ACC112 (cell line): ENCODE results near the gene CDYL2.

Source experiments
- H2AFZ ChIP-seq: fragments of 200-600 bp; sonication (generic); one replicate; pipeline ENCODE4 v1.6.0; 2017; ENCODE audit warnings: antibody characterized with exemption, low read length; ENCODE audit not compliant: unreplicated experiment
- H3K27ac ChIP-seq: fragments of 200-600 bp; sonication (generic); 2 replicates; pipeline ENCODE4 v1.5.1; 2014; ENCODE audit warnings: low read depth, mild to moderate bottlenecking, antibody characterized with exemption, low read length, moderate library complexity
- H3K27me3 ChIP-seq: fragments of 200-600 bp; sonication (generic); 2 replicates; pipeline ENCODE4 v1.6.1; 2014; ENCODE audit warnings: mild to moderate bottlenecking, antibody characterized with exemption, low read length, moderate library complexity, mixed read lengths; ENCODE audit not compliant: insufficient read depth
- H3K36me3 ChIP-seq: fragments of 200-600 bp; sonication (generic); 2 replicates; pipeline ENCODE4 v1.6.1; 2016; ENCODE audit warnings: mild to moderate bottlenecking, antibody characterized with exemption, low read length, moderate library complexity, mixed read lengths; ENCODE audit not compliant: insufficient read depth
- H3K4me1 ChIP-seq: fragments of 200-600 bp; sonication (generic); one replicate; pipeline ENCODE4 v1.6.1; 2016; ENCODE audit warnings: low read length, mixed read lengths; ENCODE audit not compliant: insufficient read depth, unreplicated experiment, control insufficient read depth
- H3K4me3 ChIP-seq: fragments of 200-600 bp; sonication (generic); 2 replicates; pipeline ENCODE4 v1.5.1; 2014; ENCODE audit warnings: mild to moderate bottlenecking, low read depth, low read length
- H3K79me2 ChIP-seq: fragments of 200-600 bp; sonication (generic); one replicate; pipeline ENCODE4 v1.6.0; 2016; ENCODE audit warnings: low read length; ENCODE audit not compliant: control insufficient read depth, unreplicated experiment, insufficient read depth

CDYL2 gene

DNA sequence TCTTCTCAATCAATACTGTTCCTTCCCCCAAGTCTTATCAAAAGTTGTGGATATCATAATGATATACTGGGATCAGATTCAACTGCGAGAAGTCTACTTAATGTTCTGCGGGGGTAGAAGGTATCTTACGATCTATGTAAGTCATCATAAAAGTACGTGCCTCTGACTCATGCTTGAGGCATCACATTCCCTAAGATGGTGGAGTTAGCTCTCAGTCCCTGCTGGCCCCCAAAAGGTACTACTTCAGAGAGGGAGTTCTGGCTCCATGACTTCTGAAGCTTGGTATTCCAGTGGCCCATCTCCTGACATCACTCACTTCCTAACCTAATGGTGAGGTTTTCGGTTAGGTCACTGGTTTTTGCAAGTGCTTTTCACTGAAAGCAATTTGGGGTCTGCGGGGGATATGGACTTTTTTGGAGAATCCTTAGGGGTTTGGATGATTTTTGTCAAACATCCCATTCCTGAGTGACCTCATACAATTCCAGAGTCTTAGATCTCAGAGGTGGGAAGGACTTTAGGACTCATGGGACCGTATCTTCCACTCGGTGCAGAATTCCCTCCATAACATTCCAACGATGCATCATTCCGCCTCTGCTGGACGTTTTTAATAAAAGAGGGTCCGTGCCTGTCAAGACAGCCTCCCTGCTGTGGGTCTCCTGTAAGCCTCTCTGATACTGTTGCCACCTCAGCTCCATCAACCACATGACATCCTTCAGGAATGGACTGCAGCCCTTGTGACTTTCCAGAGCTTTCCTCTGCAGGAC is 189.3 kb downstream of the CDYL2 start:
- Histone ChIP-seq H3K4me3 (no peak overlapping the region), H3K27ac (no peak overlapping the region), H3K27me3 (no peaks in the 10 kb centered on the region), H3K36me3 (no peaks in the 10 kb centered on the region), H2AFZ (no peak overlapping the region), H3K79me2 (no peaks in the 10 kb centered on the region), H3K4me1 (no peaks in the 10 kb centered on the region)

DNA sequence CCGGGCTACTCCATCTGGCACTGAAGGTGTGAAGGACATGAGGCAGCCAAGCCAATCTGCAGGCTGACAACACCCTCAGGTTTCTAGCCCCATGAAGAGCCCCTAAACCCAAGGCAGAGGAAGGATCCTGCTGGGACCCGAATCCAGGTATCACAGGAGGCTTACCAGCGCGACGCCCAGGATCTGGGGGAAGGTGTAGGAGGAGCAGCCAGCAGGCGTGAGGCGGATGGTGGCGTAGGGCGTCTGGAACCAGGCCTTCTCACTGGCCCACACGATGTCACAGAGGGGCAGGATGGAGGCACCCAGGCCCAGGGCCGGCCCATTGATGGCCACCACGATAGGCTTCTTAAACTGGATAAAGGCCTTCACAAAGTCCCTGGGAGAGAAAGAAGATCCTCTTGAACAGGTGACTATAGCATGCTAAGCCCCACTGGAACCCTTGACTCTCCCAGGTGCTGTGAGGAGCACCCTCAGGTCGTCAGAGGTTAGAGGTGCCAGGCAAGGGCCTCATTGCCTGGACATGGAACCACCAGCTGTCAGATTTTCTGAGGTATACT is 191.9 kb downstream of the CDYL2 start:
- no peak overlapping the region for H3K4me3 ChIP-seq
- no peaks in the 10 kb centered on the region for H3K4me1 ChIP-seq
- no peak overlapping the region for H2AFZ ChIP-seq
- H3K27me3 ChIP-seq, result no peaks in the 10 kb centered on the region
- no peaks in the 10 kb centered on the region for H3K79me2 ChIP-seq
- H3K27ac ChIP-seq, result no peak overlapping the region
- H3K36me3 ChIP-seq, result no peaks in the 10 kb centered on the region

DNA sequence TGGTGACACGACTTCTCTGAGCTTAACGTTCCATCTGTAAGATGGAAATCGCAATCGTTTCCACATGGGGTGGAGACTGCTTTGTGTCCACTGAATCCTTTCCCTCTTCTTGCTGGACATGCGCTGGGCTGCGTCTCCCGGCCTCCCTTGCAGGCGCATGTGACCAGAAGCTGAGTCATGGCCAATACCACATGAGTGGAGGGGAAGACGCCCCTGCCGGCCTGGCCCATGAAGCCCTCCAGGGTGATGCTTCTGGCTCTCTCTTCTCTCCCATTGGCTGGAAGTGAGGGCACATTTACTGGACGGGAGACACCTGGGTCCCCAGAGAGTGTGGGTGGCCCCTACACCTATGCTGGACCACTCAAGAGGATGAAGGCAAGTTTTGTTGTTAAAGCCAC is 192.5 kb downstream of the CDYL2 start:
- Histone ChIP-seq H3K79me2 (no peaks in the 10 kb centered on the region), H3K4me3 (no peak overlapping the region), H3K36me3 (no peaks in the 10 kb centered on the region), H3K27ac (no peak overlapping the region), H2AFZ (no peak overlapping the region), H3K4me1 (no peaks in the 10 kb centered on the region), H3K27me3 (no peaks in the 10 kb centered on the region)

DNA sequence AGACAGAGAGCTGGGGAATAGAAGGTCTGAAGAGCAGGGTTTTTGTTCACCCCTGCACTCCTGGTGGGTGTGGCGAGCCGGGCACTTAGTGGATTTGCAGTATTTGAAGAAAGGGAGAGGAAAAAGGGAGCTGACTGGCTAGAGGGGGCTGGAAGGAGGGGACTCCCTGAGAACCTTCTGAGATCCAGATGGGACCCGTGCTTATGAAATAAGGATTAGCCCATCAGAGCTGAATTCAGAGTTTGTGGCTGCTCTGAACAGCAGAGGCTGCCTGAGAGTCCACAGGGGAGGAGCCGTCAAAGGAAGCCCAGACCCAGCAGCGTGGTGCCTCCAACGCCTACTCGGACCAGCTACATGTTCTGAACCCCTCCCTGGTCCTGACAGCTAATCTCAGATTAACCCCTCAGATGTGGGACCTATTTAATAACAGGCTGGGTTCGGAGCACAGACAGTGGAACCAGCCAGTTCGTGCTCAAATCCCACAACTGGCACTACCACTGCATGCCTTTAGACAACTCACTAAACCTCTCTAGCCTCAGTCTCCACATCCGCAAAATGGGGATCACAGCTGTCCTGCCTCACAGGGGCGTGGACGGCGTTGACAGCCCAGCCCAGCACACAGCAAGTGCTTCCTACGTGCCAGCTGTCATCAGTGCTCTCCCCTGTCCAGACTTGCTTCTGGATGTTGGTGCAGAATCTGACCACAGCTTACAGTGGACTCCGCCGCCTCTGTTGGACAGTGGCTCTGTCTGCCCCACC is 193.0 kb downstream of the CDYL2 start:
- Histone ChIP-seq H3K79me2 (no peaks in the 10 kb centered on the region), H3K27me3 (no peaks in the 10 kb centered on the region), H2AFZ (no peak overlapping the region), H3K4me1 (no peaks in the 10 kb centered on the region), H3K36me3 (no peaks in the 10 kb centered on the region), H3K27ac (no peak overlapping the region), H3K4me3 (no peak overlapping the region)

DNA sequence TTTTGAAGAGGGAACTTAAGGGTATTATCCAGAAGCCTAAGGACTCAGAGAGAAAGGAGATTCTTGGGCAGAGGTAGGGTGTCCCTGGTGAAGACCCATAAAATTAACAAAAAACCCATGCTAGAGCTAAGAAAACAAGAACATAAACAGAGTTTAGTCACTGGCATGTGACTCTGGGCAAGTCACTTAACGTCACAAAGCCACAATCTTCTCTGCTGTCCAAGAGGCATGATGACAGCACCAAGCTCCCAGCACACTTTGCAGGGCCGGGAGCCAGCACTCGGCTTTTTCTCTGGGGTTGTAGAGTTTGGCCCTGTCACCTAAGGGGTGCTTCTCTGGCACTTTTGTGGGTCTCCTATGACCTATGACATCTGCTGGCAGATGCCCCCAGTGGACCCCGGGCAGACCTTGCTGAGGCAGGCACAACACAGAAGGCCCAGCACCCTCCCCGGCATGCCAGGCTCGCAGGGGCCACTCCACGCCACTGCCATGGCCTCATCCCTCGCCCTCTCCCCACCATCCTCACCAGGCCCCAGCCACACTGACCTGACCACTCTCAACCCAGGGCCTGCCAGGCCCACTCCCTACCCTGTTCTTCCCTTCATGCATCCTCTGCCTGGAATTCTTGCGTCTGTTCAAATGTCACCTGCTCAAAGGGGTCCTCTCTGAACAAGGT is 193.8 kb downstream of the CDYL2 start:
- Histone ChIP-seq H3K79me2 (no peaks in the 10 kb centered on the region), H3K36me3 (no peaks in the 10 kb centered on the region), H3K27ac (no peak overlapping the region), H3K27me3 (no peaks in the 10 kb centered on the region), H3K4me1 (no peaks in the 10 kb centered on the region), H2AFZ (no peak overlapping the region), H3K4me3 (no peak overlapping the region)

DNA sequence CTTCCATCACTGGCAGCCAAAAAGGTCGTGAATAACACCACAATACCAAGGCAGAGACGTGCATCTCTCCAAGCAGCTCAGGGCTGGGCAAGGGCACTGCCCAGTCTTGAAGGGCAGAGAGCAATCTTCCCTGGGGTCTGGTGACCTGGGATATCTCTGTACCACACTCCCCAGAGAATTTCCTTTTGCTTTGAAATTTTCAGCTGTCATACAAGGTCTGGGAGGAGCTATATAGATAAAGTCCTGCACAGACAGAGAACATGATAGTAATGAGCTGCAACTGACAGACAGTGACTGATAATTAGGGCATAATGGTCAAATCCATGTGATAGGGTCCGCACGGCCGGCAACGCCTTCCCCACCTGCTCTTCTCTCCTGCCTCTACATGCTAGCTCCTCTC is 195.5 kb downstream of the CDYL2 start:
- Histone ChIP-seq H3K27me3 (no peaks in the 10 kb centered on the region), H3K27ac (no peak overlapping the region), H3K4me1 (no peaks in the 10 kb centered on the region), H3K4me3 (no peak overlapping the region), H2AFZ (no peak overlapping the region), H3K36me3 (no peaks in the 10 kb centered on the region), H3K79me2 (no peaks in the 10 kb centered on the region)

DNA sequence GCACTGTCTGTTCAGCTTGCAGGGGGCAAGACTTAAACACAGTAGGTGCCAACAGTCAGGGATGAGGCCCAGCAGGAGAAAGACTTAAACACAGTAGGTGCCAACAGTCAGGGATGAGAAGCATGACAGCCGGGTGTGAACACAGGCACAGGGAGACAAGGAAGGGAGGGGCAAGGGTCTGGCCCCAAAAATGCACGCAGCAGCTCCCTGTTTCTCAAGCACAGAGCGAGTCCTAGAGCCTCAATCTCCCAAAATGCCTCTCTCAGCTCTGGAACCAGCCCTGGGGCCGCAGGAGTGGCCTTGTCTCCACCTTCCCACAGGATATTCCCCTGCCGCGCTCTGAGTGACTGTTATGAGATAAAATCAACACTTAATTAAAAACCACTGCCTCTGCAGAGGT is 197.2 kb downstream of the CDYL2 start:
- peaks cover 4% of the 10 kb centered on the region for H3K4me1 ChIP-seq
- H3K36me3 ChIP-seq, result no peaks in the 10 kb centered on the region
- H3K27me3 ChIP-seq, result no peaks in the 10 kb centered on the region
- H3K27ac ChIP-seq, result no peak overlapping the region
- H3K79me2 ChIP-seq, result no peaks in the 10 kb centered on the region
- no peak overlapping the region for H3K4me3 ChIP-seq
- no peak overlapping the region for H2AFZ ChIP-seq

DNA sequence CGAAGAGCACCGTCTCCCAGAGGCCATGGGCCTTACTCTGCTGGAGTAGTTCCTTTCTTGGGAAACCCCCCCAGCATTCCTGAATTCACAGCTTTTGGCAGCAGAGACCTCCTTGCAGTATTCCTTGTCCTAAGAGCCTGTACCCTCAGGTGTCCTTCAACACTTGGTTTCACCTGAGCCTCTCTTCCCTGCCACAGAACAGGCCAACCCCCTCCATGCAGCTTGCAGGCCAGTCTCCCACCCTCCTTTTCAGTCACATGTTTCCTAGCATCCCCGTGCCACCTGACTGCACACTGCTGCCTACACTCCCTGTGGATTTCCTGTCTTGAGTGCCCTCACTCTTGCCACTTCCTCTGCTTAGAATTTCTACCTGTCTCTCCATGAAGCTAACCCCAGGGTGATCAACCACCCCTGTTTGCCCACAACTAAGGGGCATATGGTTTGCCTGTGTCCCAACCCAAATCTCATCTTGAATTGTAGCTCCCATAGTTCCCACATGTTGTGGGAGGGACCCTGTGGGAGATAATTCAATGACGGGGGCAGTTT is 198.1 kb downstream of the CDYL2 start:
- Histone ChIP-seq H3K36me3 (no peaks in the 10 kb centered on the region), H3K27me3 (no peaks in the 10 kb centered on the region), H2AFZ (no peak overlapping the region), H3K4me3 (no peak overlapping the region), H3K79me2 (no peaks in the 10 kb centered on the region), H3K27ac (no peak overlapping the region), H3K4me1 (peaks cover 4% of the 10 kb centered on the region)

DNA sequence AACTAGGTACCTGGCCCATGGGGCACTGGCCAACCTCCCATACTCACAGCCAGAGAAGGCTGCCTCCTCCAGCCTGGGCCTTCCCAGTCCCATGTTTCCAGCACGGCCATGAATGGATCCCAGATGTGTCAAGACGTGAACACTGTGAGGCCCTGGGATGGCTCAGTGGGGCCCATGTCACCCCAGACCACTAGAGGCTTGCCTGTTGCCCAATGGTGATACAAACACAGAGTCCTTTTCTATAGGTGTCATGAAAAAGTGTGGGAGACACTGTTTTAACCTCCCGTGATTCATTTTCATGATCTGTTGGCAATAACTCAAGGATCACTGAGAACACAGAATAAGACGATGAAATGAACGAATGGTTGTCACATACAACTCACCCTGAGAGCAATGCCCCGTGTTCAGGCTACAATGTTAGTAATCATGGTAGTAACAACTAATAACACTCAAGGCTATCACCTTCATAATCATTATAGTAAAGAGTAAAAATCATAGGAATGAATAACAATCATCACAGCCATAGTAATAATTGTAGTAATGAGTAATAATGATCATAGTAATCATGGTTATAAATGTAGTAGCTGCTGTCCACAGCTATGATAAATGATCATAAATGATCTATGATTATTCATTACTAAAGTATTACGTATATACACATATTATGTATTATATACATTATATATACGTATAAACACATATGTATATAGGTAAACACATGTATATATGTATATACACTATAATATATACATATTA is 199.6 kb downstream of the CDYL2 start:
- Histone ChIP-seq H2AFZ (no peak overlapping the region), H3K4me1 (peaks cover 4% of the 10 kb centered on the region), H3K4me3 (no peak overlapping the region), H3K27me3 (no peaks in the 10 kb centered on the region), H3K36me3 (no peaks in the 10 kb centered on the region), H3K27ac (no peak overlapping the region), H3K79me2 (no peaks in the 10 kb centered on the region)

DNA sequence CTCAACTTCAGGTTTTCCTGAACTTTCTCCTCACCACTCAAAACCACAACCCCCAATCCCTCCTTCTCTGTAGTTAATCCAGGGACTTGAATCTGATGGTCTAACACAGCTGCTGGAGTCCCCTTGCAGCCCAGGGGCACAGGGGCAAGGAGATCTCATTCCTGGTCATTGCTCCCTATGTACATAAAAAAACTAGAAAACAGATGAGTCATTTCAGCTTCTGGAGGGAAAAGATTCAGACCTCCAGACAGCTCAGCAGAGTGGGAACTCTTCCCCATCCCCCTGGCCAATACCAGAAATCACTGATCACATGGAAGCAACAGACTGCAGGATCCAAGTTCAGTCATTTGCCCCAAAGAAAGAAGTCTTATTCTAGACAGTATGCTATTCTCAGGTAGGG is 201.5 kb downstream of the CDYL2 start:
- Histone ChIP-seq H3K36me3 (peaks cover 3% of the 10 kb centered on the region; the same call in 1 of the 2 replicates), H3K4me3 (no peak overlapping the region), H3K27ac (no peak overlapping the region), H3K27me3 (no peaks in the 10 kb centered on the region), H2AFZ (no peak overlapping the region), H3K4me1 (peaks cover 14% of the 10 kb centered on the region), H3K79me2 (no peaks in the 10 kb centered on the region)
